ENCODE results near the gene INTS7. TPM values are rescaled to one million over a fixed set of nuclear protein-coding genes. Genes with fewer than 3 reads are reported as not detected.

INTS7 gene
- total RNA-seq, 2 donors from 2014 or later: 6.6 to 8.6 TPM

DNA sequence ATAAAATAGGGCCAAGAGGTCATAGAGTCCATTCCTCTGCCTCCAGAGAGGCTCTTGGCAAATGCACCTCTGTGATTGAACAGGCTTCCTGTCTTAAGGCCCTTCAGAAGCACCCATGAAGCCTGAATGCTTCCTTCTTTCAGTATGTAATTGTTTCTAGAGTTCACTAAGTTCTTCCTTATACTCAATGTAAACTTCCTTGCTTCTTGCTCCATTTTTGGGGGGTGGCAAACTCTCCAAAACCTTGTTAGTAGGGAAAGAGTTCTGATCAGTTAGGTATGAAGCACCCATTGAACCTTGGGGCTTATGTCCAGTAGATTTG is 102.5 kb downstream of the INTS7 start:
- Histone ChIP-seq H3K4me1 (peaks cover 28% of the 10 kb centered on the region), H3K36me3 (replicated peaks in 1 of 2; ENCODE audit: insufficient read depth in 1 of 2, low read depth in 2 of 2) (no peaks in the 10 kb centered on the region), H3K4me3 (no peak overlapping the region), H3K27ac (no peak overlapping the region), H3K9me3 (no peaks in the 10 kb centered on the region), H3K27me3 (no peaks in the 10 kb centered on the region)
- ATAC-seq: no peak
- DNase-seq: no peak
- intact Hi-C loops (cut with DNase I): no loop called here
- TF ChIP-seq POLR2A (IDR thresholded peaks at IDR 0.05): no peak
- TF ChIP-seq, protein P1, sequence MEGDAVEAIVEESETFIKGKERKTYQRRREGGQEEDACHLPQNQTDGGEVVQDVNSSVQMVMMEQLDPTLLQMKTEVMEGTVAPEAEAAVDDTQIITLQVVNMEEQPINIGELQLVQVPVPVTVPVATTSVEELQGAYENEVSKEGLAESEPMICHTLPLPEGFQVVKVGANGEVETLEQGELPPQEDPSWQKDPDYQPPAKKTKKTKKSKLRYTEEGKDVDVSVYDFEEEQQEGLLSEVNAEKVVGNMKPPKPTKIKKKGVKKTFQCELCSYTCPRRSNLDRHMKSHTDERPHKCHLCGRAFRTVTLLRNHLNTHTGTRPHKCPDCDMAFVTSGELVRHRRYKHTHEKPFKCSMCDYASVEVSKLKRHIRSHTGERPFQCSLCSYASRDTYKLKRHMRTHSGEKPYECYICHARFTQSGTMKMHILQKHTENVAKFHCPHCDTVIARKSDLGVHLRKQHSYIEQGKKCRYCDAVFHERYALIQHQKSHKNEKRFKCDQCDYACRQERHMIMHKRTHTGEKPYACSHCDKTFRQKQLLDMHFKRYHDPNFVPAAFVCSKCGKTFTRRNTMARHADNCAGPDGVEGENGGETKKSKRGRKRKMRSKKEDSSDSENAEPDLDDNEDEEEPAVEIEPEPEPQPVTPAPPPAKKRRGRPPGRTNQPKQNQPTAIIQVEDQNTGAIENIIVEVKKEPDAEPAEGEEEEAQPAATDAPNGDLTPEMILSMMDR (IDR thresholded peaks at IDR 0.05): no peak

DNA sequence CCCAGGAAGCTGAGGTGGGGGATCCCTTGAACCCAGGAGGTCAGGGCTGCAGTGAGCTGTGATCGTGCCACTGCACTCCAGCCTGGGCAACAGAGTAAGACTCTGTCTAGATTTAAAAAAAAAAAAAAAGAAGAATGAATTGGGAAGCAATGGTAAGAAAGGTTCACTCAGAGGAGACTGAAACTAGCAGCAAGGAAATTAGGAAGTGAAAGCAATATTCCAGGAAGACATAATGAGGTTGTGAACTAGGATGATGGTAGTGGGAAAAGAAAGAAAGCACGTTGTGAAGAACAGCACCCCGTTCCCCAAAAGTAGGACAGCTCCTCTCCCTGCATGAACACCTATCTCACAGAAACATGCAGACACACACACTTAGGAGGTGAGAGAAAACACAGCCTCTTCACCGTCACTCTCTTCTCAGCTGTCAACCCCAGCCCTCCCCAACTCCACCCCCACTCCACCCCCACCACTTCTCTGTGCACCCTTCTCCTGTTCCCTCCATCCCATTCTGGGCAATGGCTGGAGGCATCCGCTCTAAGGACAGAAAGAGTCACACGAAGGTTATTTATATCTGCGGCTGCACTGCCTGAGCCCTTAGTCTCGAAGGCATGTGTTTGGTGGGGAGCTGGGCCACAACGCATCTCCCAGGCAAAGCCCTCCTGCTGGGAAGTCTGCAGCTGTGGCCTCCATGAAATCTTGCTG is 103.0 kb downstream of the INTS7 start:
- 61 to 68% methylated on average over 7 to 9 of the region's 9 CpGs for WGBS, 2 donors
- Histone ChIP-seq H3K4me1 (peaks cover 28% of the 10 kb centered on the region), H3K9me3 (no peaks in the 10 kb centered on the region), H3K27ac (no peak overlapping the region), H3K27me3 (no peaks in the 10 kb centered on the region), H3K4me3 (no peak overlapping the region), H3K36me3 (replicated peaks in 1 of 2; ENCODE audit: insufficient read depth in 1 of 2, low read depth in 2 of 2) (no peaks in the 10 kb centered on the region)
- TF ChIP-seq, protein P1 (IDR thresholded peaks at IDR 0.05): no peak
- TF ChIP-seq POLR2A (IDR thresholded peaks at IDR 0.05): no peak
- intact Hi-C loops (cut with DNase I): no loop called here
- DNase-seq: peak in 1 of 4 donors; percentile 26
- no peak for ATAC-seq

- no peak for ATAC-seq
- Histone ChIP-seq H3K27ac (peak overlapping the region in 1 of 4 donors; percentile 52), H3K4me1 (peaks cover 28% of the 10 kb centered on the region), H3K27me3 (no peaks in the 10 kb centered on the region), H3K36me3 (replicated peaks in 1 of 2; ENCODE audit: insufficient read depth in 1 of 2, low read depth in 2 of 2) (no peaks in the 10 kb centered on the region), H3K4me3 (no peak overlapping the region), H3K9me3 (no peaks in the 10 kb centered on the region)
- 73 to 83% methylated on average over 2 of the region's 2 CpGs for WGBS, 2 donors
- TF ChIP-seq, protein P1 (IDR thresholded peaks at IDR 0.05): no peak
- no peak for TF ChIP-seq POLR2A (IDR thresholded peaks at IDR 0.05)
- intact Hi-C loops (cut with DNase I): no loop called here
- no peak for DNase-seq
Measured at GRCh38 chr1:211929683-211930082, 105.7 kb downstream of the INTS7 start.

- TF ChIP-seq POLR2A (IDR thresholded peaks at IDR 0.05): no peak
- TF ChIP-seq, protein P1 (IDR thresholded peaks at IDR 0.05): no peak
- no peak overlapping the region for H3K4me3 ChIP-seq
- WGBS, 2 donors: 70 to 86% methylated on average over 9 of the region's 9 CpGs
Measured at GRCh38 chr1:211928993-211929637, 106.2 kb downstream of the INTS7 start.

More at GRCh38 chr1:211928993-211929637, 106.2 kb downstream of the INTS7 start:
- ATAC-seq (peak; percentile 50), DNase-seq (peak in 2 of 4 donors; percentile 23 to 41)
- intact Hi-C loops (cut with DNase I): no loop called here
- no peaks in the 10 kb centered on the region for H3K9me3 ChIP-seq
- H3K36me3 ChIP-seq (replicated peaks in 1 of 2; ENCODE audit: insufficient read depth in 1 of 2, low read depth in 2 of 2): no peaks in the 10 kb centered on the region
- peaks cover 28% of the 10 kb centered on the region for H3K4me1 ChIP-seq
- no peaks in the 10 kb centered on the region for H3K27me3 ChIP-seq
- H3K27ac ChIP-seq: peak overlapping the region in 1 of 4 donors; percentile 52
